Activated T-helper 17 cell treated with anti-CD3 and anti-CD28 coated beads, Interleukin-2, amount 50 U/mL, for 72 hours (primary cell): ENCODE measurements around the gene SLC35F1. TPM values are rescaled to one million over a fixed set of nuclear protein-coding genes. Genes with fewer than 3 reads are reported as not detected.

Experiments
- ATAC-seq: fragments of 150-1000 bp; cut with Tn5 transposase; replicated peaks from 2 replicates; pipeline ENCODE4 v1.10.0; 2021; ENCODE audit warnings: mild to moderate bottlenecking, moderate library complexity
- H3K27ac Mint-ChIP-seq: one replicate; pipeline ENCODE4 v1.8.0; 2022; ENCODE audit warnings: mixed read lengths
- H3K27me3 Mint-ChIP-seq: one replicate; pipeline ENCODE4 v1.8.0; 2022; ENCODE audit warnings: mixed read lengths
- H3K36me3 Mint-ChIP-seq: one replicate; pipeline ENCODE4 v1.8.0; 2022; ENCODE audit warnings: low read depth, mild to moderate bottlenecking, mixed read lengths
- H3K4me1 Mint-ChIP-seq: one replicate; pipeline ENCODE4 v1.8.0; 2022; ENCODE audit warnings: mixed read lengths
- H3K4me3 Mint-ChIP-seq: one replicate; pipeline ENCODE4 v1.8.0; 2022; ENCODE audit warnings: mild to moderate bottlenecking, mixed read lengths
- H3K9me3 Mint-ChIP-seq: one replicate; pipeline ENCODE4 v1.8.0; 2022; ENCODE audit warnings: mixed read lengths
- total RNA-seq, 2 donors: library from RNA; stranded (reverse); gene quantifications; one replicate each; pipeline ENCODE4 v1.2.3, GENCODE V29; 2022

SLC35F1 gene
- total RNA-seq, 2 donors from 2014 or later, result 0.04 to 0.16 TPM

- Mint-ChIP-seq H3K4me3 (no peak overlapping the region), H3K27ac (no peak overlapping the region), H3K36me3 (no peaks in the 10 kb centered on the region), H3K27me3 (peaks cover 3% of the 10 kb centered on the region), H3K4me1 (no peaks in the 10 kb centered on the region), H3K9me3 (no peaks in the 10 kb centered on the region)
- no peak for ATAC-seq
These were observed 385.5 kb downstream of the SLC35F1 start for GRCh38 chr6:118292558-118292957.

- Mint-ChIP-seq H3K36me3 (no peaks in the 10 kb centered on the region), H3K4me1 (no peaks in the 10 kb centered on the region), H3K4me3 (no peak overlapping the region), H3K9me3 (no peaks in the 10 kb centered on the region), H3K27me3 (peaks cover 9% of the 10 kb centered on the region), H3K27ac (no peak overlapping the region)
- ATAC-seq, result no peak
These were observed 387.8 kb downstream of the SLC35F1 start for GRCh38 chr6:118294906-118295305.

- peaks cover 9% of the 10 kb centered on the region for H3K27me3 Mint-ChIP-seq
- no peak for ATAC-seq
These were observed 388.3 kb downstream of the SLC35F1 start for GRCh38 chr6:118295336-118295735.

GRCh38 chr6:118296129-118296901 is 389.3 kb downstream of the SLC35F1 start:
- Mint-ChIP-seq H3K4me3 (no peak overlapping the region), H3K9me3 (no peaks in the 10 kb centered on the region), H3K36me3 (no peaks in the 10 kb centered on the region), H3K27ac (no peak overlapping the region), H3K27me3 (peaks cover 9% of the 10 kb centered on the region), H3K4me1 (no peaks in the 10 kb centered on the region)
- no peak for ATAC-seq

More at GRCh38 chr6:118295336-118295735, 388.3 kb downstream of the SLC35F1 start:
- H3K4me1 Mint-ChIP-seq, result no peaks in the 10 kb centered on the region
- H3K27ac Mint-ChIP-seq, result no peak overlapping the region
- no peaks in the 10 kb centered on the region for H3K9me3 Mint-ChIP-seq
- no peaks in the 10 kb centered on the region for H3K36me3 Mint-ChIP-seq
- no peak overlapping the region for H3K4me3 Mint-ChIP-seq

GRCh38 chr6:118297821-118298220 is 390.8 kb downstream of the SLC35F1 start:
- ATAC-seq, result no peak
- no peaks in the 10 kb centered on the region for H3K4me1 Mint-ChIP-seq

GRCh38 chr6:118298476-118299427 is 391.7 kb downstream of the SLC35F1 start:
- H3K4me3 Mint-ChIP-seq, result no peak overlapping the region

More at GRCh38 chr6:118297821-118298220, 390.8 kb downstream of the SLC35F1 start:
- no peaks in the 10 kb centered on the region for H3K36me3 Mint-ChIP-seq
- no peaks in the 10 kb centered on the region for H3K9me3 Mint-ChIP-seq
- H3K4me3 Mint-ChIP-seq, result no peak overlapping the region
- peaks cover 9% of the 10 kb centered on the region for H3K27me3 Mint-ChIP-seq
- H3K27ac Mint-ChIP-seq, result no peak overlapping the region

GRCh38 chr6:118299457-118299856 is 392.4 kb downstream of the SLC35F1 start:
- no peaks in the 10 kb centered on the region for H3K9me3 Mint-ChIP-seq
- ATAC-seq, result no peak
- H3K27me3 Mint-ChIP-seq, result peaks cover 9% of the 10 kb centered on the region
- H3K4me3 Mint-ChIP-seq, result no peak overlapping the region
- no peak overlapping the region for H3K27ac Mint-ChIP-seq
- H3K4me1 Mint-ChIP-seq, result no peaks in the 10 kb centered on the region
- no peaks in the 10 kb centered on the region for H3K36me3 Mint-ChIP-seq

More at GRCh38 chr6:118298476-118299427, 391.7 kb downstream of the SLC35F1 start:
- no peak overlapping the region for H3K27ac Mint-ChIP-seq
- no peaks in the 10 kb centered on the region for H3K4me1 Mint-ChIP-seq
- ATAC-seq, result no peak
- peaks cover 9% of the 10 kb centered on the region for H3K27me3 Mint-ChIP-seq
- H3K36me3 Mint-ChIP-seq, result no peaks in the 10 kb centered on the region
- no peaks in the 10 kb centered on the region for H3K9me3 Mint-ChIP-seq

- Mint-ChIP-seq H3K9me3 (peaks cover 3% of the 10 kb centered on the region), H3K4me3 (no peak overlapping the region), H3K36me3 (no peaks in the 10 kb centered on the region), H3K27ac (no peak overlapping the region), H3K4me1 (no peaks in the 10 kb centered on the region), H3K27me3 (no peaks in the 10 kb centered on the region)
- ATAC-seq, result no peak
These were observed 397.3 kb downstream of the SLC35F1 start for GRCh38 chr6:118304321-118304720.

GRCh38 chr6:118305081-118305480 is 398.0 kb downstream of the SLC35F1 start:
- H3K36me3 Mint-ChIP-seq, result no peaks in the 10 kb centered on the region
- H3K4me1 Mint-ChIP-seq, result no peaks in the 10 kb centered on the region
- H3K27me3 Mint-ChIP-seq, result no peaks in the 10 kb centered on the region
- H3K4me3 Mint-ChIP-seq, result no peak overlapping the region
- no peak for ATAC-seq
- H3K27ac Mint-ChIP-seq, result no peak overlapping the region
- peaks cover 3% of the 10 kb centered on the region for H3K9me3 Mint-ChIP-seq

GRCh38 chr6:118306392-118307238 is 399.6 kb downstream of the SLC35F1 start:
- H3K36me3 Mint-ChIP-seq, result no peaks in the 10 kb centered on the region
- peaks cover 3% of the 10 kb centered on the region for H3K9me3 Mint-ChIP-seq
- no peaks in the 10 kb centered on the region for H3K27me3 Mint-ChIP-seq
- no peak overlapping the region for H3K4me3 Mint-ChIP-seq
- ATAC-seq, result no peak
- H3K4me1 Mint-ChIP-seq, result no peaks in the 10 kb centered on the region
- H3K27ac Mint-ChIP-seq, result no peak overlapping the region

- Mint-ChIP-seq H3K4me3 (no peak overlapping the region), H3K9me3 (peaks cover 3% of the 10 kb centered on the region), H3K36me3 (no peaks in the 10 kb centered on the region), H3K27ac (no peak overlapping the region), H3K4me1 (no peaks in the 10 kb centered on the region), H3K27me3 (no peaks in the 10 kb centered on the region)
- ATAC-seq, result no peak
These were observed 400.5 kb downstream of the SLC35F1 start for GRCh38 chr6:118307581-118307980.

- no peaks in the 10 kb centered on the region for H3K4me1 Mint-ChIP-seq
These were observed 402.5 kb downstream of the SLC35F1 start for GRCh38 chr6:118309337-118310093.

GRCh38 chr6:118313208-118313607 is 406.1 kb downstream of the SLC35F1 start:
- Mint-ChIP-seq H3K27me3 (no peaks in the 10 kb centered on the region), H3K9me3 (no peaks in the 10 kb centered on the region), H3K36me3 (no peaks in the 10 kb centered on the region), H3K4me3 (no peak overlapping the region), H3K4me1 (no peaks in the 10 kb centered on the region), H3K27ac (no peak overlapping the region)
- no peak for ATAC-seq

More at GRCh38 chr6:118309337-118310093, 402.5 kb downstream of the SLC35F1 start:
- H3K27ac Mint-ChIP-seq, result no peak overlapping the region
- no peaks in the 10 kb centered on the region for H3K27me3 Mint-ChIP-seq
- H3K36me3 Mint-ChIP-seq, result no peaks in the 10 kb centered on the region
- no peak for ATAC-seq
- peaks cover 3% of the 10 kb centered on the region for H3K9me3 Mint-ChIP-seq
- no peak overlapping the region for H3K4me3 Mint-ChIP-seq
